NT2/D1 (cell line): ENCODE measurements around the gene KCNQ1OT1.

Experiments
- DNase-seq: peaks from one replicate; pipeline ENCODE4 v3.0.0-alpha.2; 2011; ENCODE audit warnings: low read depth, low spot score
- H3K27me3 ChIP-seq: 2 replicates; pipeline ENCODE4 v1.6.0; 2011; ENCODE audit warnings: mild to moderate bottlenecking; ENCODE audit not compliant: insufficient read length, insufficient read depth
- H3K36me3 ChIP-seq: 2 replicates; pipeline ENCODE4 v1.6.1; 2011; ENCODE audit warnings: mild to moderate bottlenecking, low read length, mixed read lengths; ENCODE audit not compliant: insufficient read depth, insufficient read length
- H3K4me1 ChIP-seq: 2 replicates; pipeline ENCODE4 v1.5.1; 2011; ENCODE audit not compliant: insufficient read depth, insufficient read length
- H3K4me3 ChIP-seq: 2 replicates; pipeline ENCODE4 v1.5.1; 2011; ENCODE audit warnings: low read depth; ENCODE audit not compliant: insufficient read length
- H3K9ac ChIP-seq: 2 replicates; pipeline ENCODE4 v1.6.0; 2011; ENCODE audit warnings: low read depth; ENCODE audit not compliant: insufficient read length
- H3K9me3 ChIP-seq: 2 replicates; pipeline ENCODE4 v1.5.1; 2011; ENCODE audit warnings: mild to moderate bottlenecking, low read length; ENCODE audit not compliant: insufficient read depth
- SUZ12 ChIP-seq: IDR thresholded peaks from 2 replicates; pipeline ENCODE4 v1.6.1; 2011; ENCODE audit not compliant: insufficient read length, insufficient read depth; ENCODE audit errors: extremely low read depth
- YY1 ChIP-seq: IDR thresholded peaks from 2 replicates; pipeline ENCODE4 v1.6.1; 2011; ENCODE audit not compliant: insufficient read length, insufficient read depth
- ZNF274 ChIP-seq: IDR thresholded peaks from 2 replicates; pipeline ENCODE4 v1.6.1; 2011; ENCODE audit warnings: mild to moderate bottlenecking, low read depth, low read length

KCNQ1OT1 gene

DNA sequence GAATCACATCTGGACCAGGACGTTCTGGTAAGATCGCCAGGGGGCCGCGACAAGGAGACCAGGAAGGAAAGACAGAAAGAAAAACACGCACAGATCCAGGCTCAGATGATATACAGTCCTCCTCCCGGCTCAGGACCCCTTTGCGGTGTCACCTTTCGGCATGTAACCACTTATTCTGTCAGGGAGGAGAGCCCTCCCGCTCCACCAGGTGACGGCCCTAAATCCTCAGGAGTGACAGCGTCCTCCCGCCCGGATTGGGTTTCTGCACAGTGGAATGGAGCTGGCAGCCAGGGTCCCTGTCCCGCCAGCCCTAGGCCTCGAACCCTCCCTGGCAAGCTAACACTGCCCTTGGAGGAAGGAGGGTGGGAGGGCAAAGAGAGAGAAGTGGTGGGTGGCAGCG is 24.3 kb upstream of the KCNQ1OT1 start:
- DNase-seq: no peak
- H3K4me3 ChIP-seq: no peak overlapping the region
- peaks cover 26% of the 10 kb centered on the region; the same call in 1 of the 2 replicates for H3K9me3 ChIP-seq
- no peaks in the 10 kb centered on the region for H3K36me3 ChIP-seq
- peaks cover 89% of the 10 kb centered on the region for H3K27me3 ChIP-seq
- peaks cover 46% of the 10 kb centered on the region for H3K4me1 ChIP-seq
- no peak overlapping the region for H3K9ac ChIP-seq
- no peak for TF ChIP-seq SUZ12

DNA sequence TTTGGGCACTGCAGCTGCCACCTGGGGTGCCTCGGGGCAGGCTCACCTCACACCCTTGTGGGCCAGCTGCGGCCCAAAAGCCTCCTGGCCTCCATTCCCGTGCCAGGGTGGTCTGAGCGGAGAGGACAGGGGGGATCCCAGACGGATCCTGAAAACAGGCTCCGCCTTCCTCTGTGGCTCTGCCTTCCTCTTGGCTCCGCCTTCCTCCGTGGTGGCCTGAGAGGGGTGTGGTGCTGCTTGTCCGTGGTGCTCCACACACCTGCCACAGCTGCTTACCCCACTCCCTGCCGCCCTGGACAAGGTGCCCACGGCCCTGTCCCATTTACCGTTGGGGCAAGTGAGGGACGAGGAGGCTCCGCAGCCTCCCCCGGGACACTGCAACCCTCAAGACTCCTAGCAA is 23.2 kb upstream of the KCNQ1OT1 start:
- no peak overlapping the region for H3K9ac ChIP-seq
- no peaks in the 10 kb centered on the region for H3K36me3 ChIP-seq
- DNase-seq: no peak
- H3K4me3 ChIP-seq: no peak overlapping the region
- H3K4me1 ChIP-seq: peaks cover 57% of the 10 kb centered on the region
- TF ChIP-seq YY1 (no peak), ZNF274 (no peak), SUZ12 (no peak)
- H3K27me3 ChIP-seq: peaks cover 93% of the 10 kb centered on the region
- H3K9me3 ChIP-seq: peaks cover 19% of the 10 kb centered on the region; the same call in 1 of the 2 replicates

DNA sequence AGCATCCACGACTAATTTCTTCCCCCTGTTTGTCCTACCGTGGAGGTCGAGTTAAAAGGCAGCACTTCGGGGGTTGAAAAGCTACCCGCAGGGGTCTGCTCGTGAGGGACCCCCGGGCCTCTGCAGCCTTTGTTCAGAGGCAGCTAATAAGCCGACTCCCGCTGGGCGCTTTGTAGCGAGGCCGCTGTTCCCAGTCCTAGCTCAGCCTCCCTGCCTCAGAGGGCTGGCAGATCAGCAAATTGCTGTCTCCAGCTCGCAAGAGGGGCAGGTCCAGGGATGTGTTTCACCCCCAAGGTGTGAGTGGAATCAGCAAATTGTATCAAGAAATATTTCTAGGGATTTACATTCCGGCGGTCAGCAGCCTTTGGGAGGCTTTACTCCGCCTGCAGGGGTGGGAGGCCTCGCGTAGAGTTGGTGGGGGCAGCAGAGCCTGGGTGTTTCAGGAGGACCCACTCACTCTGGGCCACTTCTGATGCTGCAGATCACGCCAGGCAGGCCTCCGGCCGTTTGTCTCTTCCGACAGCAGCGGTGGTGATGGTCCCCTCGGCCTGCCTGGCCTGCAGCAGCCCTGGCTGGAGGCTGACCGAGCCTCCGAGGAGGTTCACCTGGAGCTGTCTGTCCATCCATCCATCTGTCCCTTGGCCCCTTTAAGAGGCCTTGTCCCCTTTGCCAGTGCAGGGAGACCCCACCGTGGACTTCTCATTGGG is 21.6 kb upstream of the KCNQ1OT1 start:
- H3K9me3 ChIP-seq: peaks cover 3% of the 10 kb centered on the region; the same call in 1 of the 2 replicates
- peak overlapping the region; percentile 45 for H3K9ac ChIP-seq
- H3K27me3 ChIP-seq: peaks cover 93% of the 10 kb centered on the region
- DNase-seq: peak; percentile 80
- TF ChIP-seq SUZ12 (no peak), ZNF274 (no peak), YY1 (no peak)
- no peak overlapping the region for H3K4me3 ChIP-seq
- H3K4me1 ChIP-seq: peaks cover 58% of the 10 kb centered on the region
- no peaks in the 10 kb centered on the region for H3K36me3 ChIP-seq

DNA sequence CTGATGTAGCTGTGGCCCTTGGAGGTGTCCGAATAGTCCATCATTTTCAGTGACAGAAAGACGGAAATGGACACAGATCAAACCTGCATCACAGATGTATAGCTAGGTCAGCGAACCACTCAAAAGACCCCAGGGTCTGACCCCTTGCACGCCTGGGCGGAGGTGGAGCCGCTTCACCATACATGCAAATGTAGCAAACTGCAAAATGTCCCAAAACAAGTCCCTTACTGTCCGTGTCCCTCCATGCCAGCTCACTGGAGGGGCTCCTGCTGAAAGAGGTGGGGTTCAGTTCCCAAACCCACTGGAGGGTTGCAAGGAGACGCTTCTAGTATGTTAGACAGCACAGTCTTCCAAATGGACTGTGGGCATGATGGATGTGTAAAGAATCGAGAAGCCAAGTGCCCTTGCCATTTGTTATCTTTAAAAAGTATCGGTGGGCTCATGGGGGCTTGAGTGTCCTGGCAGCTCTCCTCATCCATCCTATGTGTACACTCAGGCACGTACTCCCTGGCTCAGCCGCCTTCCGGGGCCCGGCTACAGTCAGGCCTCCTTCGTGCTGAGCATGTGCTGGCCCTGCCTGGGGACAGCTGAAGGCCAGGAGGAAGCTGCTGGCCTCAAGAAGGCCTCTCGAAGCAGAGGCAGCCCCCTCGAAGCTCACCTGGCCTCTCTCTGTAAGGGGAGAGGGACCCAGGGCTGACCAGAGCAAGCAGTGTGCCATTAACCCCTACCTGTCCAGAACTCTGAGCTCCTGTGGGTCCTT is 20.2 kb upstream of the KCNQ1OT1 start:
- Histone ChIP-seq H3K36me3 (no peaks in the 10 kb centered on the region), H3K9me3 (no peaks in the 10 kb centered on the region; the same call in 1 of the 2 replicates), H3K4me1 (peaks cover 54% of the 10 kb centered on the region), H3K9ac (peak overlapping the region; percentile 24), H3K27me3 (peaks cover 95% of the 10 kb centered on the region), H3K4me3 (no peak overlapping the region)
- TF ChIP-seq ZNF274: no peak
- TF ChIP-seq YY1: no peak
- no peak for TF ChIP-seq SUZ12
- no peak for DNase-seq

DNA sequence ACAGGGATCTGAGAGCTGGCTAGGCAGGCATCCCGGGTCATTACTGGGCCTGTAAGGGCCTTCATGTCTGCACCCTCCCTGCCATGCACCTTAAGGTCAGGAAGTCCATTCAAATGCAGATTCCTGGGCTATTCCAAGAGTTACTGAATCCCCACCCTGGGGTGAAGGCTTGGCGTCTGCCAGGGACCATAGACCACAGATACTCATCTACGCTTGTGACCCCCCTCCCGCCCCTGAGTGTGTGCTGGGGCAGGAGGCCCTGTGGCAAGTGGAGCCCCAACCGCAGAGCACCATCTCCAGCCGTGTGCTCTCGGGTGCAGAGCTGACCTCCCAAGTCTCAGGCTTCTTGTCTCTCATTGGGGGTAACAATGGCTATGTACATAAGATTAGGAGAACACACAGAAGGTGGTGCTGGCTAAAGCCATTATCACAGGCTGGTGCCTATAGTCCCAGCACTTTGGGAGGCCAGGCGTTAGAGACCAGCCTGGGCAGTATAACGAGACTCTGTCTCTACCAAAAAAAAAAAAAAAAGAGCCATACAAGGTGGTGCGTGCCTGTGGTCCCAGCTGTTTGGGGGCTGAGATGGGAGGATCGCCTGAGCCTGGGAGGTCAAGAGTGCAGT is 19.1 kb upstream of the KCNQ1OT1 start:
- Histone ChIP-seq H3K9ac (no peak overlapping the region), H3K36me3 (no peaks in the 10 kb centered on the region), H3K4me3 (no peak overlapping the region), H3K9me3 (no peaks in the 10 kb centered on the region; the same call in 1 of the 2 replicates), H3K4me1 (peaks cover 50% of the 10 kb centered on the region), H3K27me3 (peaks cover 95% of the 10 kb centered on the region)
- DNase-seq: peak; percentile 50
- TF ChIP-seq ZNF274: no peak
- TF ChIP-seq YY1: no peak
- TF ChIP-seq SUZ12: no peak

DNA sequence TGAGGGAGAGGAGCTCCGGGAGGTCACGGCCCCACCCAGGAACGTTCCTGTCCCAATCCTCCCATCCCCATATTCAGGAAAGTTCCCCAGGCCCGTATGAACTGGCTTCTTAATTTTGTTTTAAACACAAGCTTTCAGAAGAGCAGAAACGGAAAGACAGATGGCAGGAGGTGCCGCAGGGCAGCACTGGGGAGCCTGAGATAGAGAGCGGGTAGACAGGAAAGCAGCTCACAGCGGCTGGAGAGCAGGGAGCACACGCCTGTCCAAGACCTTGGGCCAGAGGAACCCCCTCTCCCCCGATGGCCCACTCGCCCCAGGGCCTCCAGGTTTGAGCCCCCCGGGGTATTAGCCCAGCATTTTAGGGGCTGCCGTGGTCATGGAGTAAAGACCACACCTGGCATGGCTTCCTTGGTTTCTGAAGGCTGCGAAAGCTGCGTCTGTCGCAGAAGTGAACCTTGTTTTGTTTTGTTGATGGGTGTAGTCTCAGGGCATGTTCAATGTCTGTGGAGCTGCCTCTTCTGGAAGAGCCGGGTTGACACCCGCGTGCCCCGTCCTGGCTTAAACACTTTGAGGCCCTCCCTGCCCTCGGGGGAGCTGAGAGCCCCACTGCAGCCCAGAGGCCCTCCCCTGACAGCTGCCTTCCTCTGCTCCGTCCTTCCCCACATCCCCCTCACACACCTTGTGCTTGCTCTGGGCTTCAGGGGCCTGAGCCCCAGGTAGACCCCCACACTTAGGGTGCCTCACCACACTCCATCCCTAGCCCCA is 17.9 kb upstream of the KCNQ1OT1 start:
- Histone ChIP-seq H3K4me1 (peaks cover 43% of the 10 kb centered on the region), H3K9ac (no peak overlapping the region), H3K9me3 (no peaks in the 10 kb centered on the region; the same call in 1 of the 2 replicates), H3K4me3 (no peak overlapping the region), H3K27me3 (peaks cover 95% of the 10 kb centered on the region), H3K36me3 (no peaks in the 10 kb centered on the region)
- no peak for DNase-seq
- TF ChIP-seq SUZ12 (no peak), YY1 (no peak), ZNF274 (no peak)
